Measurements from ENCODE around the gene EIF4E2. TPM values are rescaled to one million over a fixed set of nuclear protein-coding genes. Genes with fewer than 3 reads are reported as not detected.

The EIF4E2 gene
- total RNA-seq, 3 donors from 2014 or later (not counting 1 experiment from before 2014, with no cell fraction given): 62.2 to 67.6 (median 63.5) TPM

GRCh38 chr2:232537079-232537478 is 13.4 kb upstream of the EIF4E2 start:
- 77% methylated on average over 5 of the region's 5 CpGs for WGBS (ENCODE audit: insufficient coverage)
- Histone ChIP-seq H3K9me3 (ENCODE audit: control insufficient read depth, insufficient read depth, low read length) (peaks cover 4% of the 10 kb centered on the region), H3K36me3 (ENCODE audit: control insufficient read depth, insufficient read depth, low read length) (no peaks in the 10 kb centered on the region), H3K4me1 (ENCODE audit: control insufficient read depth, insufficient read depth, low read length) (peaks cover 13% of the 10 kb centered on the region), H3K27me3 (ENCODE audit: control insufficient read depth, insufficient read depth, low read length) (peaks cover 3% of the 10 kb centered on the region), H3K4me3 (ENCODE audit: low read length) (no peak overlapping the region), H3K27ac (ENCODE audit: low read length) (no peak overlapping the region)
- H3K4me1 Mint-ChIP-seq: peaks cover 0 to 4% of the 10 kb centered on the region in 2 donors
- H3K27ac Mint-ChIP-seq: no peak overlapping the region
- DNase-seq (no peak), ATAC-seq (no peak)
- intact Hi-C loops (cut with micrococcal nuclease): no loop called here
- no peaks in the 10 kb centered on the region for H3K36me3 Mint-ChIP-seq
- no peaks in the 10 kb centered on the region for H3K9me3 Mint-ChIP-seq
- peaks cover 0 to 18% of the 10 kb centered on the region in 2 donors for H3K27me3 Mint-ChIP-seq (ENCODE audit: low read depth in 2 of 2)
- TF ChIP-seq CTCF (IDR thresholded peaks at IDR 0.05): no peak
- H3K4me3 Mint-ChIP-seq: no peak overlapping the region

- Histone ChIP-seq H3K4me1 (ENCODE audit: control insufficient read depth, insufficient read depth, low read length) (peaks cover 13% of the 10 kb centered on the region), H3K4me3 (ENCODE audit: low read length) (no peak overlapping the region), H3K27me3 (ENCODE audit: control insufficient read depth, insufficient read depth, low read length) (peaks cover 3% of the 10 kb centered on the region), H3K36me3 (ENCODE audit: control insufficient read depth, insufficient read depth, low read length) (no peaks in the 10 kb centered on the region), H3K9me3 (ENCODE audit: control insufficient read depth, insufficient read depth, low read length) (peaks cover 4% of the 10 kb centered on the region), H3K27ac (ENCODE audit: low read length) (no peak overlapping the region)
- no peak for TF ChIP-seq CTCF (IDR thresholded peaks at IDR 0.05)
- H3K36me3 Mint-ChIP-seq: no peaks in the 10 kb centered on the region
- H3K27me3 Mint-ChIP-seq (ENCODE audit: low read depth in 2 of 2): peaks cover 0 to 18% of the 10 kb centered on the region in 2 donors
- peaks cover 0 to 4% of the 10 kb centered on the region in 2 donors for H3K4me1 Mint-ChIP-seq
- no peak overlapping the region for H3K4me3 Mint-ChIP-seq
- H3K27ac Mint-ChIP-seq: no peak overlapping the region
- intact Hi-C loops (cut with micrococcal nuclease): no loop called here
- ATAC-seq (no peak), DNase-seq (no peak)
- no peaks in the 10 kb centered on the region for H3K9me3 Mint-ChIP-seq
- 95% methylated on average over 4 of the region's 4 CpGs for WGBS (ENCODE audit: insufficient coverage)
These were observed 13.0 kb upstream of the EIF4E2 start for GRCh38 chr2:232537499-232537898.

- H3K4me1 Mint-ChIP-seq: peaks cover 0 to 4% of the 10 kb centered on the region in 2 donors
- Histone ChIP-seq H3K4me1 (ENCODE audit: control insufficient read depth, insufficient read depth, low read length) (peaks cover 13% of the 10 kb centered on the region), H3K9me3 (ENCODE audit: control insufficient read depth, insufficient read depth, low read length) (peaks cover 4% of the 10 kb centered on the region), H3K27ac (ENCODE audit: low read length) (no peak overlapping the region), H3K27me3 (ENCODE audit: control insufficient read depth, insufficient read depth, low read length) (peaks cover 3% of the 10 kb centered on the region), H3K4me3 (ENCODE audit: low read length) (no peak overlapping the region), H3K36me3 (ENCODE audit: control insufficient read depth, insufficient read depth, low read length) (no peaks in the 10 kb centered on the region)
- intact Hi-C loops (cut with micrococcal nuclease): no loop called here
- ATAC-seq (no peak), DNase-seq (no peak)
- H3K4me3 Mint-ChIP-seq: no peak overlapping the region
- H3K27me3 Mint-ChIP-seq (ENCODE audit: low read depth in 2 of 2): peaks cover 0 to 18% of the 10 kb centered on the region in 2 donors
- TF ChIP-seq CTCF (IDR thresholded peaks at IDR 0.05): no peak
- H3K36me3 Mint-ChIP-seq: no peaks in the 10 kb centered on the region
- no peaks in the 10 kb centered on the region for H3K9me3 Mint-ChIP-seq
- no peak overlapping the region for H3K27ac Mint-ChIP-seq
- 5% methylated on average over 4 of the region's 4 CpGs for WGBS (ENCODE audit: insufficient coverage)
These were observed 11.8 kb upstream of the EIF4E2 start for GRCh38 chr2:232538671-232539070.
